ENCODE data around the gene TMC2.

TMC2 gene

DNA sequence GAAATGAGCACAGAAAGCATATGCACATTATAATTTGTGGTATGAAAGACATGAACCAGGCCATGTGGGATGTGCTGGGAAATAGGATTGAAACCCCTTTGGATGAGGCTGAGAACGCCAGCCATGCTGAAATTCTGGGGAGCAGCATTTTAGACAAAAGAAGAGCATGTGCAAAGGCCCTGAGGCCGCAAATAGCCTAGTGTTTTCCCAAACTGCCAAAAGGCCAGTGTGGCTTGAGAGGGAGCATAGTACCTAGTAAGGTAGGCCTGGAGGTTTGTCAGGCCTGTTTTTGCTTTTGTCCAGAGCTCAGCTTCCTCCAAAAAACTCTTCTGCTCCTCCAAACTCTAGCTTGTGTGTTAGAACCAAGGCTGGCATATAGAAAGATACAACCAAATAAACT lies 58.7 kb downstream of the TMC2 start:
- Histone ChIP-seq H3K9me3 (ENCODE audit: control insufficient read depth, insufficient read depth, low read length) (no peaks in the 10 kb centered on the region), H3K27ac (ENCODE audit: low read depth, low read length) (no peak overlapping the region), H3K4me3 (ENCODE audit: low read depth, low read length) (no peak overlapping the region), H3K9ac (ENCODE audit: low read depth, low read length) (no peak overlapping the region), H3K4me1 (ENCODE audit: control insufficient read depth, insufficient read depth, low read length) (no peaks in the 10 kb centered on the region), H3K27me3 (ENCODE audit: control insufficient read depth, insufficient read depth, low read length) (no peaks in the 10 kb centered on the region; the same call in 1 of the 2 replicates), H3K36me3 (ENCODE audit: control insufficient read depth, insufficient read depth, low read length) (no peaks in the 10 kb centered on the region)

GRCh38 chr20:2596673-2597279 lies 60.4 kb downstream of the TMC2 start:
- no peaks in the 10 kb centered on the region for H3K36me3 ChIP-seq (ENCODE audit: control insufficient read depth, insufficient read depth, low read length)
- H3K9ac ChIP-seq (ENCODE audit: low read depth, low read length): no peak overlapping the region
- H3K27me3 ChIP-seq (ENCODE audit: control insufficient read depth, insufficient read depth, low read length): no peaks in the 10 kb centered on the region; the same call in 1 of the 2 replicates
- no peaks in the 10 kb centered on the region for H3K4me1 ChIP-seq (ENCODE audit: control insufficient read depth, insufficient read depth, low read length)
- H3K9me3 ChIP-seq (ENCODE audit: control insufficient read depth, insufficient read depth, low read length): no peaks in the 10 kb centered on the region
- H3K27ac ChIP-seq (ENCODE audit: low read depth, low read length): no peak overlapping the region
- no peak overlapping the region for H3K4me3 ChIP-seq (ENCODE audit: low read depth, low read length)

DNA sequence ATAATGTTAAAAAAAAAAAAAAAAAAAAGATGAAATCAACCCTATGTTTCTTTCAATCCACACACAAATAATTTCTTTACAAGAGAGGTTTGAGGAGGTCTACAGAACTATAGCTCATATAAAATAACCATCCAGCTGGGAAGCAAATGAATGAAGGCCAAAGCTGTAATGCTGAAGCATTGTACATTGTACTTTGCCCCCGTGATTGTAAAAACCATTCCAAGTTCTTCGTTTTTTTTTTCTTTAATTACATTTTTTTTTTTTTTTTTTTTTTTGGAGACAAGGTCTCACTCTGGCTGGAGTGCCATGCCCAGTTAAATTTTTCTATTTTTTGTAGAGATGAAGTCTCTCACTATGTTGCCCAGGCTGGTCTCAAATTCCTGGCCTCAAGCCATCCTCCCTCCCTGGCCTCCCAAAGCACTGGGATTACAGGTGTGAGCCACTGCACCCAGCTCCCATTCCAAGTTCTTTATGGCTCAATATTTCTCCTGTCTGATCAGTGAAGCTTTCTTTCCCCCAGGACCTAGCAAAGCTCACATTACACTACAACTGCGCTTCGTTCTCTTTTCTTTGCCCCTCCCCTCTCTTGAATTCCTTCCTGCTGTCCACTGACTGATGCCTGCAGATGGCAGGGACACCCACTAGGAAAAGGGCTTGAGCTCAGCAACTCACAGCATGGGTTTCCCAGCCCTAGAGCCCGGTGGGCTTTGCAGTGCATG lies 63.1 kb downstream of the TMC2 start:
- Histone ChIP-seq H3K9ac (ENCODE audit: low read depth, low read length) (no peak overlapping the region), H3K36me3 (ENCODE audit: control insufficient read depth, insufficient read depth, low read length) (no peaks in the 10 kb centered on the region), H3K4me1 (ENCODE audit: control insufficient read depth, insufficient read depth, low read length) (no peaks in the 10 kb centered on the region), H3K27me3 (ENCODE audit: control insufficient read depth, insufficient read depth, low read length) (no peaks in the 10 kb centered on the region), H3K9me3 (ENCODE audit: control insufficient read depth, insufficient read depth, low read length) (no peaks in the 10 kb centered on the region), H3K27ac (ENCODE audit: low read depth, low read length) (no peak overlapping the region), H3K4me3 (ENCODE audit: low read depth, low read length) (no peak overlapping the region)

DNA sequence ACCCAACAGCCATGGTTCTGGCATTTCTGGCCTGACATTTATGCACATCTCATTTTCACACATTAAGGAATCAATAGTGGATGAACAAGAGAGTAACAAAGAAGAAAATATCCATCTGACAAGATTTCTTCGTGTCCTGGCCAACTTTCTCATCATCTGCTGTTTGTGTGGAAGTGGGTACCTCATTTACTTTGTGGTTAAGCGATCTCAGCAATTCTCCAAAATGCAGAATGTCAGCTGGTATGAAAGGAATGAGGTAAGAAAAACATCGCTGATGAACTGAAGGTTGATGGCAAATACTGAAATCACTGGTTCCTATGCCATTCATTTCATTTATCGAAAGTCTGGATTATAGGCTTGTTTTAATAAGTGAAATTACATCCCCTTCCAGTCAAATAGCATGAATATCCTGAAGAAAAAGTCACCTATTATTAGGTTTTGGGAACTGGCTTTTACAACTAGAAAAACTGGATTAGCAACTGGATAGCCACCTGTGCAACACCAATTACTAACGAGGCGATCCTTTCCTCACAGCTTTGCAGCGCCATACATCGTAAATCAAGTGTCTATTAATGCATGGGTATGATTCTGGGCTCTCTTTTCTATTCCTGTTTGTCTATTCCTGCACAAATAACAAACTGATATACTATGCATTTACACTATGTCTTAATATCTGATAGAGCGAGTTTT lies 65.8 kb downstream of the TMC2 start:
- no peaks in the 10 kb centered on the region for H3K4me1 ChIP-seq (ENCODE audit: control insufficient read depth, insufficient read depth, low read length)
- peaks cover 4% of the 10 kb centered on the region for H3K9me3 ChIP-seq (ENCODE audit: control insufficient read depth, insufficient read depth, low read length)
- no peaks in the 10 kb centered on the region for H3K27me3 ChIP-seq (ENCODE audit: control insufficient read depth, insufficient read depth, low read length)
- H3K4me3 ChIP-seq (ENCODE audit: low read depth, low read length): no peak overlapping the region
- H3K9ac ChIP-seq (ENCODE audit: low read depth, low read length): no peak overlapping the region
- H3K27ac ChIP-seq (ENCODE audit: low read depth, low read length): no peak overlapping the region
- no peaks in the 10 kb centered on the region for H3K36me3 ChIP-seq (ENCODE audit: control insufficient read depth, insufficient read depth, low read length)

- no peaks in the 10 kb centered on the region for H3K4me1 ChIP-seq (ENCODE audit: control insufficient read depth, insufficient read depth, low read length)
- peaks cover 8% of the 10 kb centered on the region for H3K9me3 ChIP-seq (ENCODE audit: control insufficient read depth, insufficient read depth, low read length)
- H3K36me3 ChIP-seq (ENCODE audit: control insufficient read depth, insufficient read depth, low read length): no peaks in the 10 kb centered on the region
- no peaks in the 10 kb centered on the region for H3K27me3 ChIP-seq (ENCODE audit: control insufficient read depth, insufficient read depth, low read length)
- H3K4me3 ChIP-seq (ENCODE audit: low read depth, low read length): no peak overlapping the region
- no peak overlapping the region for H3K9ac ChIP-seq (ENCODE audit: low read depth, low read length)
- H3K27ac ChIP-seq (ENCODE audit: low read depth, low read length): no peak overlapping the region
These were observed 66.4 kb downstream of the TMC2 start for GRCh38 chr20:2602746-2603145.

DNA sequence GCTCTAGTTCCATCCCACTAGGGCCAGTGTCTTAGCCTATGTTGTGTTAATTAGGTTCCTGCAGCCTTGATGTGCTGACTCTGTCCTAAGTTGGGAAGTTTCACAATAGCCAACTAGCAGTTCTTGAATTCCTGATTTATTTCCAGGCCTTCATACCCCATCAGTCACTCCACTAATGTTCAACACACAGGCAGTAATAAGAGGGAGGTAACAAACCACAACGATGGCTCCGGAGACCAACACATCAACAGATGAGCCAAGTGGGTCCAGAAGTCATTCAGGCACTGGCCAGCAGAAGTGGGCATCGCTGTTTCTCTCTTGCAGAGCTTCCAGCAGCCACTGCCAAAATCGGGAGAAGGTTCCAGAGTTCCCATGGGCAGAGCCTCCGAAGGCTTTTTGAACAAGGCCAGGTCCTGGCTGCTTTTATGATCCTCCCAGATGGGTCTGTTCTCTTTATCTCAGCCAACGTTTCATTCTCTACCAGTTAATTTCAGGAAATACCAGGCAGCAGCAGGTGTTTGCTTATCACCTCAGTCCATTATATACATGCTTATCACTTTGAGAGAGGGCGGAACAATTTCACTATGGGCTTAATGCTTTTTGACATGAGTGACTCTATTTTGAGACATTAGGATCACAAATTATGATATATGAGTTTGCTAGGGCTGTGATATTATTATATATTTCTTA lies 67.6 kb downstream of the TMC2 start:
- Histone ChIP-seq H3K27ac (ENCODE audit: low read depth, low read length) (no peak overlapping the region), H3K27me3 (ENCODE audit: control insufficient read depth, insufficient read depth, low read length) (no peaks in the 10 kb centered on the region), H3K4me1 (ENCODE audit: control insufficient read depth, insufficient read depth, low read length) (no peaks in the 10 kb centered on the region), H3K36me3 (ENCODE audit: control insufficient read depth, insufficient read depth, low read length) (no peaks in the 10 kb centered on the region), H3K9me3 (ENCODE audit: control insufficient read depth, insufficient read depth, low read length) (peaks cover 8% of the 10 kb centered on the region), H3K4me3 (ENCODE audit: low read depth, low read length) (no peak overlapping the region), H3K9ac (ENCODE audit: low read depth, low read length) (no peak overlapping the region)

- Histone ChIP-seq H3K36me3 (ENCODE audit: control insufficient read depth, insufficient read depth, low read length) (no peaks in the 10 kb centered on the region), H3K9ac (ENCODE audit: low read depth, low read length) (no peak overlapping the region), H3K4me3 (ENCODE audit: low read depth, low read length) (no peak overlapping the region), H3K27ac (ENCODE audit: low read depth, low read length) (no peak overlapping the region), H3K4me1 (ENCODE audit: control insufficient read depth, insufficient read depth, low read length) (no peaks in the 10 kb centered on the region), H3K9me3 (ENCODE audit: control insufficient read depth, insufficient read depth, low read length) (peaks cover 8% of the 10 kb centered on the region), H3K27me3 (ENCODE audit: control insufficient read depth, insufficient read depth, low read length) (no peaks in the 10 kb centered on the region)
These were observed 68.1 kb downstream of the TMC2 start for GRCh38 chr20:2604506-2604835.

DNA sequence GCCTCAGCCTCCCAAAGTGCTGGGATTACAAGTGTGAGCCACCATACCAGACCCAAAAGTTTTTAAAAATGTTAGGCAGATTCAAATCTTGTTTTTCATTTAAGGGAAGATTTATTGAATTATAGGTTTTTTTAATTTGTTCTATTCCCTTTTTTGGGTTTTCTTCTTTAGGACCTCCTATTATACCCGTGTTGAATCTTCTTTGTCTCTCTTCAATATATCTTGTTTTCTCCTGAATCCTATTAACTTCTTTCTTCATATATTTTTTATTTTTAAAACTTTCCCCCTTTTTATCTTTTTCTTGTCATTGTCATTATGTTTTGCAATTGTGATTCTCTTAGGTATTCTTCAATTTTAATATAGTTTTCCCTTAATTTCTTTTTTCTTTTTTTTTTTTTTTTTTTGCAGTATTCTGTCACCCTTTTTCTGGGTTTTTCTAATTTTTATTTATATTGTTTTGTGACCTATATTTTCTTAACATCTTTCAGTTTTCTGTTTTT lies 70.2 kb downstream of the TMC2 start:
- no peaks in the 10 kb centered on the region for H3K4me1 ChIP-seq (ENCODE audit: control insufficient read depth, insufficient read depth, low read length)
- H3K27me3 ChIP-seq (ENCODE audit: control insufficient read depth, insufficient read depth, low read length): no peaks in the 10 kb centered on the region
- H3K9me3 ChIP-seq (ENCODE audit: control insufficient read depth, insufficient read depth, low read length): peaks cover 8% of the 10 kb centered on the region
- no peaks in the 10 kb centered on the region for H3K36me3 ChIP-seq (ENCODE audit: control insufficient read depth, insufficient read depth, low read length)
- H3K27ac ChIP-seq (ENCODE audit: low read depth, low read length): no peak overlapping the region
- no peak overlapping the region for H3K4me3 ChIP-seq (ENCODE audit: low read depth, low read length)
- no peak overlapping the region for H3K9ac ChIP-seq (ENCODE audit: low read depth, low read length)

- no peak overlapping the region for H3K4me3 ChIP-seq (ENCODE audit: low read depth, low read length)
- no peak overlapping the region for H3K9ac ChIP-seq (ENCODE audit: low read depth, low read length)
- no peaks in the 10 kb centered on the region for H3K4me1 ChIP-seq (ENCODE audit: control insufficient read depth, insufficient read depth, low read length)
- H3K9me3 ChIP-seq (ENCODE audit: control insufficient read depth, insufficient read depth, low read length): peaks cover 8% of the 10 kb centered on the region
- no peak overlapping the region for H3K27ac ChIP-seq (ENCODE audit: low read depth, low read length)
- no peaks in the 10 kb centered on the region for H3K27me3 ChIP-seq (ENCODE audit: control insufficient read depth, insufficient read depth, low read length)
- no peaks in the 10 kb centered on the region for H3K36me3 ChIP-seq (ENCODE audit: control insufficient read depth, insufficient read depth, low read length)
These were observed 74.0 kb downstream of the TMC2 start for GRCh38 chr20:2610326-2610725.

- no peaks in the 10 kb centered on the region for H3K36me3 ChIP-seq (ENCODE audit: control insufficient read depth, insufficient read depth, low read length)
These were observed 74.8 kb downstream of the TMC2 start for GRCh38 chr20:2610941-2611720.

More at GRCh38 chr20:2610941-2611720, 74.8 kb downstream of the TMC2 start:
- no peaks in the 10 kb centered on the region for H3K27me3 ChIP-seq (ENCODE audit: control insufficient read depth, insufficient read depth, low read length)
- no peak overlapping the region for H3K27ac ChIP-seq (ENCODE audit: low read depth, low read length)
- H3K4me3 ChIP-seq (ENCODE audit: low read depth, low read length): no peak overlapping the region
- no peaks in the 10 kb centered on the region for H3K4me1 ChIP-seq (ENCODE audit: control insufficient read depth, insufficient read depth, low read length)
- peaks cover 8% of the 10 kb centered on the region for H3K9me3 ChIP-seq (ENCODE audit: control insufficient read depth, insufficient read depth, low read length)
- H3K9ac ChIP-seq (ENCODE audit: low read depth, low read length): no peak overlapping the region
